ENCODE measurements around the gene P2RY8.
"Not testable (repeated sequence)": the region's sequence is repeated elsewhere in the genome, so short reads cannot be mapped to it uniquely, and the experiment has no call there.

P2RY8 gene

DNA sequence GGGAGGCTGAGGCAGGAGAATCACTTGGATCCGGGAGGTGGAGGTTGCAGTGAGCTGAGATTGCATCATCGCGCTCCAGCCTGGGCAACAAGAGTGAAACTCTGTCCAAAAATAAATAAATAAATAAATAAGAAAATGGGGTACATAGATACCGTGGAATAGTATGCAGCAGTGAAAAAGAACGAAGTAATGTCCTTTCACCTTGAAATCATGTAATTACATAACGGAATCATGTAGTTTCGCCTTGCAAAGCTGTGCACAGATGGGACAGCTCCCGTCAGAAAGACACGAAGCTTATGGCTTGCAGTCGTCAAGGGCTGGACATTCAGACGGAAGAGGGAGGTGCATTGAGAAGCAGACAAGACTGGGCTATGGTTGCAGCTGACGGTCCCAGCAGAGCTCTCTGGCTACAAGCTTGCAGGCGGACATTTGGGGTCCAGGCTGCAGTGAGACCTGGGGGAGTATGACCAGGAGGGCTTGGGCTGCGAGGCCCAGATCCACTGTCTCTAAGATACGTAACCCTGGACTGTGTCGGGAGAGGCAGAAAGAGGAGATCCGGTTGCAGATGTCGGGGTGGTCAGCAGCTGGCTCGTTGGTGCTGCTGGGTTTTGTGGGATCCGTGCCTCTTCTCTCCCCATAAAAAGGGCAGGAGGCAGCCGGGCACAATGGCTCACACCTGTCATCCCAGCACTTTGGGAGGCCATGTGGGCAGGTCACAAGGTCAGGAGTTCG lies 6.2 kb upstream of the P2RY8 start:
- no peak for DNase-seq

DNA sequence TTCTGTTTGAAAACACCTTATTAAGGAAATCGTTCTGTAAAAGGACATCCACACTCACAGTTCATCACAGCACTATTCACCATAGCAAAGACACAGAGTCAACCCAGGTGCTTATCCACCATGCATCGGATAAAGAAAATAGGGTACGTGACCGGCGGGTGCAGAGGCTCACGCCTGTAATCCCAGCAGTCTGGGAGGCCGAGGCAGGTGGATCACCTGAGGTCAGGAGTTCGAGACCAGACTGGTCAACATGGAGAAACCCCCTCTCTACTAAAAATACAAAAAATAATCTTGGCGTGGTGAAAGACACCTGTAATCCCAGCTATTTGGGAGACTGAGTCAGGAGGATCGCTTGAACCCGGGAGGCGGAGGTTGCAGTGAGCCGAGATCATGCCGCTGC lies 2.2 kb upstream of the P2RY8 start:
- DNase-seq = not testable (repeated sequence)

DNA sequence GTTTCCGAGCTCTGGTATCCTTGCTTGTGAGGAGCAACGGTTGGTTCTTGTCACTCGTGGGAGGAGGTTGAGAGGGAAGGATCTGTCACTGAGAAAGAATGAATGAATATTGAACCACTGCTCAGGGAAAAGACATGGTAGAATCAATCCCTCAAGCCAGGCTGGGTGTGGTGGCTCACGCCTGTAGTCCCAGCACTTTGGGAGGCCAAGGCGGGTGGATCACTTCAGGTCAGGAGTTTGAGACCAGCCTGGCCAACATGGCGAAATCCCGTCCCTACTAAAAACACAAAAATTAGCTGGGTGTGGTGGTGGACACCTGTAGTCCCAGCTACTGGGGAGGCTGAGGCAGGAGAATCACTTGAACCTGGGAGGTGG lies 718 bp upstream of the P2RY8 start:
- DNase-seq = not testable (repeated sequence)

DNA sequence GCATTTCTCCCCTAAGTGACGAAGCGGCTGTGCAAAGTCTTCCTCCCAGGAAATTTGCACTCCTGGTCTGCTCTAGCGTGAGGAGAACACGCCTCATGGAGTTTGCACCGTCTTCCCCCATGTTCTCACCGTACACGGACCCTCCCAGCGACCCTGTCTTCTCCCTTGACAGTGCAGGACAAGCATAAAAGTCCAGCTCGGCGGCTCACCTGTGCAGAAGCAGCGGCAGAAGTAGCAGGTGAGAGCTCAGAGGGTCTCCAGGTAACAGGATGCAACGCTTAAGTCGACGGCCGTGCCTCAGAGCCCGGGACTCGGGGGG lies 314 bp downstream of the P2RY8 start:
- no peak for DNase-seq

DNA sequence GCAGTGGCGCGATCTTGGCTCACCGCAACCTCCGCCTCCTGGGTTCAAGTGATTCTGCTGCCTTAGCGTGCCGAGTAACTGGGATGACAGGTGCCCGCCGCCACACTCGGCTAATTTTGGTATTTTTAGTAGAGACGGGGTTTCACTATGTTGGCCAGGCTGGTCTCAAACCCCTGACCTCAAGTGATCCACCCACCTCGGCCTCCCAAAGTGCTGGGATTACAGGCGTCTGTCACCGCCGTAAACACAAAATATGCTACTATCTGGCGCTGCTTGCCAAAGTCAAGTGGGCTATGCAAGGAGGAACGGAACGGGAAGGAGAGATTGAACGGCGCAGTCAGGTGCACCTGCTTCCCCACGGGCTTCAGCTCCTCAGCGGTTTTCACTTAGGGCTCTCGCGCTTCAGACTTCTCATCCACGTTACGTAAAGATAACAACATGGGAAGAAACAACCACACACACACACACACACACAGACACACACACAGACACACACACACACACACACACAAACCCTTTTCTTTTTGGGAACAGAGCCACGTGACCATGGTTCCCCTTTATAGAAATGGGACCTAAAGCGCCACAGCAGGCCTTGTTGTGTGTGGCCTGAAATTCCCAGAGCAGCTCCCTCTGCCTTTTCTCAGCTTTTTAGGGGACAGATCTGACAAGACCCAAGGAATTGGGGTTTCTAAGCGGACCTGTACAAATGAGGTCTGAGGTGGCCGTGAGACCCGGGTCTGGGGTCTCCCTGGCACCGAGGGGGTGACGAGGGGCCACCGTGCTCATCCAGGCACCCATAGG lies 1.5 kb downstream of the P2RY8 start:
- no peak for DNase-seq

DNA sequence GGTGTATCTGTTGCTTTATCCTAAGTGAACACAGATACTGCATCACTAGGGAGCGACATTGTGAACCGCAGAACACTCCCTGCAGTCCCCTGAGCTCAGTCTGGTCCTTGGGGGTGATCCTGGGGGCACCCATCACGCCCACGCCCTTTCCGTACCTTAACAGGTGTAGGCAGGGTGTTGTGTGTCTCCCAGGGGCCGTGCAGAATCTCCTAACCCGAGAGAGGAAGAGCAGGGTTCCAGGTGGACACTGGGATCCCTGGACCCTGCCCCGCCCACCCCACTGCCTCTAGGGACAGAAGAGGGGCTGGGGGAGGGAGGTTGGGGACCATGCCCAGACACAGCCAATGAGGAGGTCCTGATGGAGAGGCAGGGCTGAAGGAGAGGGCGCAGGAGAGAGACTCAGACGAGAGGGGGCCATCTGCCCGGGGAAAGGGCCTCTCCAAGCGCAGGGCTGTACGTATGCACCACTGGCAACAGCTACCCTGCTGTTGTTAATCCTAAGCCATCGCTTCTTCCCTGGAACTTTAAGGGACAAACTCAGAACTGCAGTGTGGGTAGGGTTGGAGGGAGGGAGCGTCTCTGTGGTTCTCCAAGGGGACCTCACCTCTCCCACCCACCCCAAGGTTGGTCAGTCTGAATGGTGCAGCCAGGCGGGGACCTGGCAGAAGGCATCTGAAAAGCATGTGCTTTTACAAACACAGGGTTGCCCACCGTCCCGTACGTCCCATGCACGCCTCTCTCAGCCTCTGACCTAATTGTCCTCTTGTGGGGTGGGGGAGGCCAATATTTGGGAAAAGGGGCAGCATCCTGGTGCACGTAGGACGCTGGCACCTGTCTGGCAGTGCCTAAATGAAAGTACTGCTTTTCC lies 2.5 kb downstream of the P2RY8 start:
- DNase-seq = no peak

DNA sequence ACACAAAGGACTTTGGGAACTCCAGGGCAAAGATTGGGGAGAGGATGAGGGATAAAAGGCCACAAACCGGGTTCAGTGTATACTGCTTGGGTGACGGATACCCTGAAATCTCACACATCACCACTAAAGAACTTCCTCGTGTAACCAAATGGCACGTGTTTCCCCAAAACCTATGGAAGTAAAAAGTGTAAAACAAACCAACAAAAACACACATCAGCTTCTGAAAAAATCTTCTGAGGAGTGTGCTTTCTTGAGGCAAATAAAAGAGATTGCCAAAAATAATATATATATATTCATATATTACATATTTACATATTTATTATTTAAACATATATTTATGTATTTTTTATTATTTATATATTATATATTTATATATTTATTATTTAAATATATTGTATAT lies 3.9 kb downstream of the P2RY8 start:
- no peak for DNase-seq

DNA sequence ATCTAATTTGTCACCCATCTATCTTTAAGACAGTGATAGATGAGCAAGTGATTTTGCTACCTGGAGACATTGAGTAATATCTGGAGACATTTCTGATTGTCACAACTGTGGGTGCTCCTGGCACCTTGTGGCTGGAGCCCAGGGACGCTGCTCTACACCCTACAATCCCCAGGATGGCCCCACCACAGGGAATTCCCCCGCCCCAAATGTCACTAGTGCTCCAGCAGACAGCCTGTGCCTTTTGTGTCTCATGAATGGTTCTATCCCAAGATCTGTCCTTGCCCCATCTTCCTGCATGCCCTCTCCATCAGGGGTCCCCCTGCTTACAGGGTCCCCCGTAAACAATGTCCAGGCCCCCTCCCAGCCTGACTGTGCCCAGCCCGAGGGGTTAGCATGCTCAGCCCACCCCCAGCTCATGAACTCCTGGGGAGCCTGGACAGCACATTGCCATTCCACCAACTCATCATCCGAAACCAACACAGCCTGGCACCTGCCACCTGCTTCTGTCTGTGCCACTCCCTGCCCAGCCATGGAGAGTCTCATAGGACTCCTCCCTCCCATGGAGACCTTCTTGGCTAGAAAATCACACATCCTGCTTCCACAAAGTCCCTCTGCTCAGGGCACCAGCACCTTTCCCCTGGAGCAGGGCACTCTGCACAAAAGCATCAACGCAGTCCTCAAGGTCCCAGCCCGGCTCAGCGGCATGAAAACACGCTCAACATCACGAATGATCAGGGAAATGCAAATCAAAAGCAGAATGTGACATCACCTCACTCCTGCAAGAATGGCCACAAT lies 5.7 kb downstream of the P2RY8 start:
- no peak for DNase-seq

DNA sequence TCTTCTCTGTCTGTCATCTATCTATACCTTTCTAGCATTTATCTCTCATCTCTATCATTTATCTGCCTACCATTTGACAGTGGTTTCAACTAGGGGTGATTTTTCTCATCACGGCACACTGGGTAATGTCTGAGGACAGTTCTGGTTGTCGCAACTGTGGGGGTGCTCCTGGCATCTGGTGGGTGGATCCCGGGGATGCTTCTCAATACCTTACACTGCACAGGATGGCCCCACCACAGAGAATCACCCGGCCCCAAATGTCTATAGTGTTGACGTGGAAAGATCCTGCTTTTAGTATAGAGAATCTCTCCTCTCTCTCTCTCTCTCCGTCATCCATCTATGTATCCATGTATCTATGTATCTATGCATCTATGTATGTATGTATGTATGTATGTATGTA lies 7.2 kb downstream of the P2RY8 start:
- DNase-seq = no peak

DNA sequence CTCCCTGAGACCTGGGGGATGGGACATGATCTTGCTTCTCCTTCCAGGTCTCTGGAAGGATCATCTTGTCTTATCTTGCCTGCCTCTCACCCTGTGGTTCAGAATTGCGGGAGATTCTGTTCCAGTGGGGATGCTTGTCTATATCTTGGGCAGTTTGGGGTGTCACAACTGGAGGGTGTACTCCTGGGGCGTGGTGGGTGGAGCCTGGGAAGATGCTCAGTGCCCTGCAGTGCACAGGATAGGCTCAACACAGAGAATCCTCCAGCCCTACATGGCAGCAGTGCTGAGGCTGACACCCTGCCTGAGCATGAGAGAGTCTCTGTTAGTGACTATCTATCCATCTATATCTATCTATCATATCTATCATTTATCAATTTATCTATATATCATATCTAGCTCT lies 7.7 kb downstream of the P2RY8 start:
- DNase-seq = no peak

DNA sequence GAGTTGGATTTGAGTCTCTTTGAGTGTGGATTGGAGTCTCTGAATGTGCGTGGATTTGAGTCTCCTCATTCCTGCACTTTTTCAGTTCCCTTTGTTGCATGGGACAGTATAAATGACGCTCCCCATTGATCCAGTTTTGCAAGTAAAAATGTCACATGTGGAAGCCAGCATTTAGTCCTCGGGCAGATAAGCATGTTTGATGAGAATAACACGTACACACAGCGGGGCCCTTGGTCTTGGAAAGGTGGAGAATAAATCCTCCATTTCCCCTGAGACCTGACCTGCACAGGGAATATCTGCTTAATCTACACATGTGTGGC lies 8.1 kb downstream of the P2RY8 start:
- no peak for DNase-seq

DNA sequence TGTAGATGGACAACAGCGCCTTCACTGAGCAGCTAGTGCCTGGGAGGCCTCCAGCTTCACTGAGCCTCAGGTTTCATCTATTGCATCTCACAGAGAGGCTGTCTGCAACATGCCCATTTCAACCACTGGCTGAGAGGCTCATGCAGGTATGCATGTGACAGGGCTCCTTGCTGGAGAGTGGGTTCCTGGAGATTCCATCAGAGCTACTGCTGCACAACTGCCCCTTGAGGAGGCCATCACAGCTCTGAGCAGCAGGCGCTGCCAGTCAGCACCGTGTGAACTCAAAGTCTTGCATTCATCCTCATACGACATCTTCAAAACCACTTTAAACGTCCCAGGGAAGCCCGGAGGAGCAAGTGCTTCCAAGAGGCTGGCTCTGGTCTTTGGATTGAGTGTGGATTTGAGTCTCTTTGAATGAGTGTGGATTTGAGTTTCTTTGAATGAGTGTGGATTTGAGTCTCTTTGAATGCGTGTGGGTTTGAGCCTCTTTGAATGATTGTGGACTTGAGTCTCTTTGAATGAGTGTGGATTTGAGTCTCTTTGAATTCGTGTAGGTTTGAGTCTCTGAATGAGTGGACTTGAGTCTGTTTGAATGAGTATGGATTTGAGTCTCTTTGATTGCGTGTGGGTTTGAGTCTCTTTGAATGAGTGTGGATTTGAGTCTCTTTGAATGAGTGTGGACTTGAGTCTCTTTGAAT lies 8.7 kb downstream of the P2RY8 start:
- DNase-seq = no peak

DNA sequence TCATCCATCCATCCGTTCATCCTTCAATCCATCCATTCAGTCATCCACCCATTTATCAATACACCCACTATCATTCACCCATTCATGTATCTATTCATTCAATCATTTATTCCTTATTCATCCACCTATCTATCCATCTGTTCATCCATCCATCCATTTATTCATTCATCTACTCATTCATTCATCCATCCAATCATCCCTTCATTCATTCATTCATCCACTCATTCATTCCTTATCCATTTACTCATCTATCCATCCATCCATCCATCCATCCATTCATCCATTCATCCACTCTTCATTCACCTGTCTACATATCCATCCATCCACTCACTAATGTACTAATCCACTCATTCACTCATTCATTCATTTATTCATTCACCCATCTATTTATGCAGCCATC lies 9.5 kb downstream of the P2RY8 start:
- no peak for DNase-seq

DNA sequence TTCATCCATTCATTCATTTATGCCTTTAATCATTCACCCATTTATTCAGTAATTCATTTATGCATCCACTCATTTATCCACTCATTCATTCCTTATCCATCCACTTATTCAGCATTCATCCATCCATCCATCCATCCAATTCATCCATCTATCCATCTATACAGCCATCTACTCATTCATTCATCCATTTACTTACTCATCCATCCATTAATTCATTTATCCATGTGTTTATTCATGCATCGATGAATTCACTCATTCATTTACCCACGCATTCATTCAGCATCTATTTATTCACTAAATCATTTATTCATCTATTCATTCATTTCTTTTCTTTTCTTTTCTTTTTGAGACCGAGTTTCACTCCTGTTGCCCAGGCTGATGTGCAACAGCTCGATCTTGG lies 10.4 kb downstream of the P2RY8 start:
- no peak for DNase-seq

DNA sequence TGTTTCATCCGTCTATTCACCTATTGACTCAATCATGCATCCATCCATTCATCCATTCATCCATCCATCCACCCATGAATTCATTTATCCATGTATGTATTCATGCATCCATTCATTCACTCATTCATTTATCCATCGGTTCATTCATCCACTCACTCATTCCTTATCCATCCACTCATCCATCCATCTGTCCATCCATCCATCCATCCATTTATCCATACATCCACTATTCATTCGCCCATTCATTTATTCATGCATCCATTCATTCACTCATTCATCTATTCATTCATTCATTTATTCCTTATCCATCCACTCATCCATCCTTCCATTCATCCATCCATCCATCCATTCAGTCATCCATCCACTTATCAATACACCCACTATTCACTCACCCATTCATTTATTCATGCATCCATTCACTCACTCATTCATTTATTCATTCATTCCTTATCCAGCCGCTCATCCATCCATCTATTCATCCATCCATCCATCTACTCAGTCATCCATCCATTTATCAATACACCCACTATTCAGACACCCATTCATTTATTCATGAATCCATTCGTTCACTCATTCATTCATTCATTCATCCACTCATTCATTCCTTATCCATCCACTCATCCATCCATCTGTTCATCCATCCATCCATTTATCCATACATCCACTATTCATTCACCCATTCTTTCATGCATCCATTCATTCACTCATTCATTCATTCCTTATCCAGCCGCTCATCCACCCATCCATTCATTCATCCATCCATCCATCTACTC lies 11.2 kb downstream of the P2RY8 start:
- DNase-seq = no peak

DNA sequence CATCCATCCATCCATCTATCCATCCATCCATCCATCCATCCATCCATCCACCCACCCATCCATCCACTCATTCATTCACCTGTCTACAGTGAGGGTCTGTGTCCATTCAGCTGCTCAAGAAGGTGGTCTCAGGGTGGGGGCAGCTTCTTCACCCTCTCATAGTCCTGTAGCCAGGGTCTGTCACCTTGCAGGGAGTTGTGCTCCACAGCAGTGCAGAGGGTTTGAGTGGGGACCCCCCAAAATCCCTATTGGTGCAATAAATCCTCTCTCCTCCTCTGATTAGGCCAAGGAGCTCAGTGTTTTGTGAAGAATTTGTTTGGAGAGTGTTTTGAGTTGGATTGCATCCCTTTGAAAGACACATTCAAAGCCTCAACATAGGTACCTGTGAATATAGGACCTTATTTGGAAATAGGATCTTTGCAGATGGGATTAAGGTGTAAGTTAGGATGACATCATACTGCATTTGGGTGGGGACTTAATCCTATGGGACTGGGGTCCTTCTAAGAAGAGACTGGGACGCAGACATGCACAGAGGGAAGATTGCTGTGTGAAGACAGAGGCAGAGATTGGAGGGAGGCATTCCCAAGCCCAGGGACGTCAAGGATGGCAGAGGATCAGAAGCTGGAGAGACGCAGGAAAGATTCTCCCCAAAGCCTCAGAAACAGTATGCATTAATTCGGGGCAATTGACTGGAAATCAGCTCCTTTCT lies 12.0 kb downstream of the P2RY8 start:
- DNase-seq = no peak

DNA sequence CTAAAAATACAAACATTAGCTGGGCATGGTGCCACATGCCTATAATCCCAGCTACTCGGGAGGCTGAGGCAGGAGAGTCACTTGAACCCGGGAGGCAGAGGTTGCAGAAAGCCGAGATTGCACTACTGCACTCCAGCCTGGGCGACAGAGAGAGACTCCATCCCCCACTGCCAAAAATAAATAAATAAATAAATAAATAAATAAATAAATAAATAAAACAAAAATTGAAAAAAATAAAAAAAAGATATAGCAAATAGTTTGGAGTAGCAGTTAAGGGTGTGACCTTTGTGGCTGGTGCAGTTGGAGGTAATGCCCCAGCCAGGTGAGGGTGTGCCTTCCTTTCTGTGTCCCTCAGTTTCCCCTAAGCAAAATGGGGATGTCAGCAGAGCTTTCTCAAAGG lies 14.1 kb downstream of the P2RY8 start:
- not testable (repeated sequence) for DNase-seq

DNA sequence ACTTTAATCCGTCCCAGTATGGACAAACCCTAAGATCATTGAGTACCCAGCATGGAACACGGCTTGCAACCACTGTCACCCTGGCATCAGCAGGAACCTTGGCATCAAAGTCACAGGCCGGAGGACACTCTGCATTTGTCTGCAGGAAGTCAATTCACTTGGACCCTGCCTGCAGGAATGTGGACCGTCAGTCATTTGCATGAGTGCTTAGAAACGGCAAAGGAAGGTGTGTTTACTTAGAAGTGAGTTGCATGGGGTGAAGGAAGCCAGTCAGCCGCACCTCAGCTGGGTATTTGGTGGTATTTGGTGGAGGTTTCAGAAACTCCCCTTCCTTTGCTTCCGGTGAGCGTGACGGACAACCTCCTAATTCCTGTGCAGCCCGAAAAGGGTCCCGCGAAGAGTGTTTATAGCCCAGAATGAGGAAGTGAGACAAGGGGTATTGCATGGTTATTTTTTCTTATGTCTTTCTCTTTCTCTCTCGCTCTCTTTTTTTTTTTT lies 15.5 kb downstream of the P2RY8 start:
- no peak for DNase-seq

DNA sequence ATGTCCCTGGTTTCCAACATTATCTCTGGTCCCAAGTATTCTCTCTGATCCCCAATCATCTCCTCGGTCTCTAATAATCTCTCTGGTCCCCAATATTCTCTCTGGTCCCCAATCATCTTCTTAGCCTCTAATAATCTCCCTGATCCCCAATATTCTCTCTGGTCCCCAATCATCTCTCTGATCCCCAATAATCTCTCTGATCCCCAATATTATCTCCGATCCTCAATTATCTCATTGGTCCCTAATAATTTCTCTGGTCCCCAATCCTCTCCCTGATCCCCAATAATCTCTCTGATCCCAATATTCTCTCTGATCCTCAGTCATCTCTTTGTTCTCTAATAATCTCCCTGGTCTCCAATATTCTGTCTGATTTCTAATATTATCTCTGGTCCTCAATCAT lies 16.6 kb downstream of the P2RY8 start:
- no peak for DNase-seq

DNA sequence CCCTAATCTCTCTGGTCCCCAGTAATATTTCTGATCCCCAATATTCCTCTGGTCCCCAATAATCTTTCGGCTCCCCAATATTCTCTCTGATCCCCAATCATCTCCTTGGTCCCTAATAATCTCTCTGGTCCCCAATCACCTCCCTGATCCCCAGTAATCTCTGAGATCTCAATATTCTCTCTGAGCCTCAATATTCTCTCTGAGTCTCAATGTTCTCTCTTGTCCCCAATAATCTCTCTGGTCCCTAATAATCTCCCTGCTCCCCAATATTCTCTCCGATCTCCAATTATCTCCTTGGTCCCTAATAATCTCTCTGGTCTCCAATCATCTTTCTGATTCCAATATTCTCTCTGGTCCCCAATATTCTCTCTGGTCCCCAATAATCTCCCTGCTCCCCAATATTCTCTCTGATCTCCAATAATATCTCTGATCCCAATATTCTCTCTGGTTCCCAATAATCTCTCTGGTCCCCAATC lies 17.9 kb downstream of the P2RY8 start:
- no peak for DNase-seq

DNA sequence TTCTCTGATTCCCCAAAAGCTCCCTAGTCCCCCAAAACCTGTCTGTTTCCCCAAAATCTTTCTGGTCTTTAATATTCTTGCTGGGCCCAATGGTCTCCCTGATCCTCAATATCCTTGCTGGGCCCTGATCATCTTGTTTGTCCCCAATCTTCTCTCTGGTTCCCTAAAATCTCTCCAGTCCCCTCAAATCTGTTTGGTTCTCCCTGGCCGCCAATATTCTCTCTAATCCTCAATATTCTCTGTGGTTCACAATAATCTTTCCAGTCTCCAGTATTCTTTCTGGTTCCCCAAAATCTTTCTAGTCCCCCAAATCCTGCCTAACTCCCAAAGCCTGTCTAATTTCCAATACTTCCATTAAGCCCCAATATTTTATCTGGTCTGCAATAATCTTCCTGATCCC lies 18.5 kb downstream of the P2RY8 start:
- no peak for DNase-seq

Data from HCEC 1CT (cell line).